Measurements from ENCODE around the gene SLC5A9. TPM values are rescaled to one million over a fixed set of nuclear protein-coding genes. Genes with fewer than 3 reads are reported as not detected.

Gene SLC5A9
- total RNA-seq, 4 donors from 2014 or later = not detected

- Histone ChIP-seq H3K36me3 (no peaks in the 10 kb centered on the region), H3K4me3 (no peak overlapping the region), H3K27ac (no peak overlapping the region), H3K4me1 (peaks cover 0 to 12% (median 0%) of the 10 kb centered on the region in 4 donors), H3K27me3 (peaks cover 2 to 4% of the 10 kb centered on the region in 2 donors), H3K9me3 (no peaks in the 10 kb centered on the region)
- no peak for DNase-seq (ENCODE audit: low spot score in 2 of 2)
- 83 to 87% methylated on average over 3 of the region's 3 CpGs for WGBS, 2 donors
- TF ChIP-seq EP300 (IDR thresholded peaks at IDR 0.05) (no peak), POLR2A (IDR thresholded peaks at IDR 0.05) (no peak)
- TF ChIP-seq, protein P1, sequence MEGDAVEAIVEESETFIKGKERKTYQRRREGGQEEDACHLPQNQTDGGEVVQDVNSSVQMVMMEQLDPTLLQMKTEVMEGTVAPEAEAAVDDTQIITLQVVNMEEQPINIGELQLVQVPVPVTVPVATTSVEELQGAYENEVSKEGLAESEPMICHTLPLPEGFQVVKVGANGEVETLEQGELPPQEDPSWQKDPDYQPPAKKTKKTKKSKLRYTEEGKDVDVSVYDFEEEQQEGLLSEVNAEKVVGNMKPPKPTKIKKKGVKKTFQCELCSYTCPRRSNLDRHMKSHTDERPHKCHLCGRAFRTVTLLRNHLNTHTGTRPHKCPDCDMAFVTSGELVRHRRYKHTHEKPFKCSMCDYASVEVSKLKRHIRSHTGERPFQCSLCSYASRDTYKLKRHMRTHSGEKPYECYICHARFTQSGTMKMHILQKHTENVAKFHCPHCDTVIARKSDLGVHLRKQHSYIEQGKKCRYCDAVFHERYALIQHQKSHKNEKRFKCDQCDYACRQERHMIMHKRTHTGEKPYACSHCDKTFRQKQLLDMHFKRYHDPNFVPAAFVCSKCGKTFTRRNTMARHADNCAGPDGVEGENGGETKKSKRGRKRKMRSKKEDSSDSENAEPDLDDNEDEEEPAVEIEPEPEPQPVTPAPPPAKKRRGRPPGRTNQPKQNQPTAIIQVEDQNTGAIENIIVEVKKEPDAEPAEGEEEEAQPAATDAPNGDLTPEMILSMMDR (IDR thresholded peaks at IDR 0.05) = no peak
Observed at GRCh38 chr1:48198970-48199369, 23.5 kb upstream of the SLC5A9 start.

GRCh38 chr1:48200166-48200900 lies 22.2 kb upstream of the SLC5A9 start:
- Histone ChIP-seq H3K9me3 (no peaks in the 10 kb centered on the region), H3K4me3 (no peak overlapping the region), H3K36me3 (no peaks in the 10 kb centered on the region), H3K27me3 (no peaks in the 10 kb centered on the region), H3K4me1 (peaks cover 0 to 12% (median 0%) of the 10 kb centered on the region in 4 donors), H3K27ac (no peak overlapping the region)
- DNase-seq (ENCODE audit: low spot score in 2 of 2) = no peak
- 59 to 63% methylated on average over 3 of the region's 3 CpGs for WGBS, 2 donors
- TF ChIP-seq EP300 (IDR thresholded peaks at IDR 0.05) = no peak
- no peak for TF ChIP-seq POLR2A (IDR thresholded peaks at IDR 0.05)

GRCh38 chr1:48202030-48202752 lies 20.3 kb upstream of the SLC5A9 start:
- Histone ChIP-seq H3K4me1 (peaks cover 0 to 12% (median 0%) of the 10 kb centered on the region in 4 donors), H3K36me3 (no peaks in the 10 kb centered on the region), H3K27ac (no peak overlapping the region), H3K27me3 (no peaks in the 10 kb centered on the region), H3K9me3 (no peaks in the 10 kb centered on the region), H3K4me3 (no peak overlapping the region)
- no peak for TF ChIP-seq EP300 (IDR thresholded peaks at IDR 0.05)
- TF ChIP-seq, protein P1 (IDR thresholded peaks at IDR 0.05) = peak; percentile 70 to 81 (median 74)
- 8 to 20% methylated on average over 7 of the region's 7 CpGs for WGBS, 2 donors
- DNase-seq (ENCODE audit: low spot score in 2 of 2) = peak; percentile 44 to 70

DNA sequence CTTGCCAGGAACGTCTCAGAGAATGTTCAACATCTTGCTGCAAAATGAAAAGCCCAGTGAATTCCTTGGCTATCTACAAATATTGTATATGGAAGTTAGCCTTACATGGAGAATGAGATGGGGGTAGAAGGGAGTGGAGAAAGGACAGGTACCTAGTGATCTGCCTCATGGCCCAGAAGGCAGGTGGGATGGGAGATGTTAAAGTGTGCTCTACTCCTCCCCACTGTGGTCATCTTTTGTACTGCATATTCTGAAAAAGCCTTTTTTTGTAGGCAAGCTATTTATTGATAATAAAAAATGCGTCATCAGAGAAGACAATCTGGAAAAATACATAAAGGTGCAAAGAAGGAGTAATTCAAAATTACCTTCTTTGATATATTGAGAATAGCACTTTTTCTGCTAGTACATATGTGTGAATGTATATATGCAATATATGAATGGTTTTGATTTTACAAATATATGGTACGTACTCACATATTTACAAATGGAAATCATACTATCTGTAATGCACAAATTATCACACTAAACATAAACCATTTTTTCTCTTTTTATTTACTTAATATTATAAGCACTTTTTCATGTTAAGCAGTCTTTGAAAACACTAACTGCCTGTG lies 19.1 kb upstream of the SLC5A9 start:
- no peak overlapping the region for H3K4me3 ChIP-seq
- DNase-seq (ENCODE audit: low spot score in 2 of 2) = no peak
- H3K4me1 ChIP-seq = peaks cover 0 to 12% (median 0%) of the 10 kb centered on the region in 4 donors
- no peaks in the 10 kb centered on the region for H3K36me3 ChIP-seq
- WGBS, 2 donors = 77 to 81% methylated on average over 3 of the region's 3 CpGs
- no peaks in the 10 kb centered on the region for H3K9me3 ChIP-seq
- TF ChIP-seq, protein P1 (IDR thresholded peaks at IDR 0.05) = peak; percentile 38 to 59 (median 55)
- TF ChIP-seq EP300 (IDR thresholded peaks at IDR 0.05) = no peak
- no peaks in the 10 kb centered on the region for H3K27me3 ChIP-seq
- H3K27ac ChIP-seq = no peak overlapping the region

DNA sequence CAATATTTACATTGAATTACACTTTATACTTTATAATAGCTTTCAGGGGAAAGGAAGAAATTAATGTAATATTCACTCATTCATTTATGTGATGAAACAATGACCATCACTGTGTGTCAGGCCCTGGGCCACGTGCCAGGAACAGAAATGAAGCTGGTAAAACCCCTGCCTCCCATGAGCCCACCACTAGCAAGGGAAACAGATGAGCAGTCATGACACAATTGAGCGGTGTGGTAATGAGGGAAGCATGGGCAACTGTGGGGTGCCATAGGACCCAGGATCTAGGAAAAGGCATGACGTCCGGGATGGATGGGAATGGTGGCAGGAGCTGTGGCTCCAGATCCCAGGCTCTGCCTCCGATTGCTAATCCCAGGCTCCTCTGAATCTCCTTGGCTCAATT lies 17.0 kb upstream of the SLC5A9 start:
- 43 to 76% methylated on average over 5 of the region's 5 CpGs for WGBS, 2 donors
- H3K4me3 ChIP-seq = no peak overlapping the region
- no peak for DNase-seq (ENCODE audit: low spot score in 2 of 2)
- H3K9me3 ChIP-seq = no peaks in the 10 kb centered on the region
- no peak overlapping the region for H3K27ac ChIP-seq
- H3K4me1 ChIP-seq = peaks cover 0 to 12% (median 0%) of the 10 kb centered on the region in 4 donors
- TF ChIP-seq, protein P1 (IDR thresholded peaks at IDR 0.05) = no peak
- TF ChIP-seq EP300 (IDR thresholded peaks at IDR 0.05) (no peak), POLR2A (IDR thresholded peaks at IDR 0.05) (no peak)
- H3K27me3 ChIP-seq = no peaks in the 10 kb centered on the region
- H3K36me3 ChIP-seq = no peaks in the 10 kb centered on the region
